HUES64 (cell line): ENCODE measurements around the gene APP.

Experiments
- H3K27ac ChIP-seq: 2 replicates; pipeline ENCODE4 v1.7.0; 2013; ENCODE audit warnings: low read depth, low read length, inconsistent platforms
- H3K27me3 ChIP-seq: 2 replicates; pipeline ENCODE4 v1.6.1; 2013; ENCODE audit warnings: mild to moderate bottlenecking, low read length; ENCODE audit not compliant: insufficient read depth
- H3K36me3 ChIP-seq: 2 replicates; pipeline ENCODE4 v1.6.1; 2013; ENCODE audit warnings: mild to moderate bottlenecking, low read length; ENCODE audit not compliant: insufficient read depth
- H3K4me1 ChIP-seq: 2 replicates; pipeline ENCODE4 v1.6.1; 2013; ENCODE audit warnings: mild to moderate bottlenecking, low read length, moderate library complexity; ENCODE audit not compliant: insufficient read depth
- H3K4me3 ChIP-seq: 2 replicates; pipeline ENCODE4 v1.5.1; 2013; ENCODE audit warnings: mild to moderate bottlenecking, low read length, moderate library complexity
- H3K9ac ChIP-seq: 2 replicates; pipeline ENCODE4 v1.6.1; 2013; ENCODE audit warnings: mild to moderate bottlenecking, low read depth, low read length
- H3K9me3 ChIP-seq: 2 replicates; pipeline ENCODE4 v1.6.1; 2013; ENCODE audit warnings: low read depth, low read length; ENCODE audit not compliant: insufficient read depth
- WGBS: fragments of 150-250, 120-280 bp; methylation state at CpG from one replicate; pipeline ENCODE4 v1.1.7; 2013; ENCODE audit warnings: missing lambda C conversion rate; 5-methylcytosine and 5-hydroxymethylcytosine counted together

The APP gene

DNA sequence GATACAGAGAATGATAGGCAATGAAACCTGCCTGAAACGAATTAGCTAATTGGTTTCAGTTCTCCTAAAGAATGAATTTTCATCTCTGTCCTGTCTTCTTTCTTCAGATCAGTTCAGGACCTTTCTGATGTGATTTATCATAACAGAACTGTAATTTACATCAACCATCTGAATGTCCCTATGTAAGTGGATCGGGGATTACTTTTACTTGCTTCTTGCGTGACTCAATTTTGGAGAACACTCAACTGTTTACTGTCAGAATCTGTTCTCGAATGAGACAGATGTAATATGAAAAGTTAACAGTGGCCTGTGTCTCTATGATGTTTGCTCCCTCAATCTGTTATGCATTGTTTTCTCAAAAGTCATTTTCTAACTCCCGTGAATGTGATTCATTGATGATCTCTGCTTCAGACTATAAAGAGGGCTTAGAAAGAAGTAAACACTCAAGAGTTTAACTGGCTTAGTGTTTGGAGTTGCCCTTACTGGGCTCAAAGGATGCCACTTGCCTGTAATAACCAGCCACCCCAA lies 324.8 kb downstream of the APP start:
- WGBS = 93% methylated on average over 5 of the region's 5 CpGs
- H3K9me3 ChIP-seq = peaks cover 3% of the 10 kb centered on the region; the same call in 1 of the 2 replicates
- no peak overlapping the region for H3K9ac ChIP-seq
- H3K36me3 ChIP-seq = no peaks in the 10 kb centered on the region
- H3K27me3 ChIP-seq = no peaks in the 10 kb centered on the region
- H3K27ac ChIP-seq = no peak overlapping the region
- H3K4me1 ChIP-seq = no peaks in the 10 kb centered on the region
- no peak overlapping the region for H3K4me3 ChIP-seq

DNA sequence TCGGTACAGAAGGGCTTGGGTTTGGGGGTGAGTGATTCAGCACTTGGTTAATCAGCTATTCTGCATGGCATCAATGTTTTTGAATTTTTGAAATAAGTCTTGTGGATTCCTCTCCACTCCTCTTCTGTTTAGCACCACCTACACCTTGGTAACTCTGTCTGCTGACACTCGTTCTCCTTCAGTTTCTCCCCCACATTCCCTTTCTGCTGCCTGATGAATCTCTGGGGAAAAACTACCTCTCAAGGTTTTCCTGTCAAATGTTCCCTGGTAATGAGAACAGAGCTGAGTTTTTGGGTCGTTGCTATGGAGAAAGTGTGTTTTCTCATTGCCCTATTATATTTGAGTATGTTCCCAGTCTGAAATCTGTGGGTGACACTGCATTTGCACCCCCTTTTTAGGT lies 327.6 kb downstream of the APP start:
- Histone ChIP-seq H3K27ac (no peak overlapping the region), H3K9ac (no peak overlapping the region), H3K9me3 (peaks cover 3% of the 10 kb centered on the region; the same call in 1 of the 2 replicates), H3K36me3 (no peaks in the 10 kb centered on the region), H3K27me3 (no peaks in the 10 kb centered on the region), H3K4me3 (no peak overlapping the region), H3K4me1 (no peaks in the 10 kb centered on the region)
- WGBS = 86% methylated on average over 3 of the region's 3 CpGs

DNA sequence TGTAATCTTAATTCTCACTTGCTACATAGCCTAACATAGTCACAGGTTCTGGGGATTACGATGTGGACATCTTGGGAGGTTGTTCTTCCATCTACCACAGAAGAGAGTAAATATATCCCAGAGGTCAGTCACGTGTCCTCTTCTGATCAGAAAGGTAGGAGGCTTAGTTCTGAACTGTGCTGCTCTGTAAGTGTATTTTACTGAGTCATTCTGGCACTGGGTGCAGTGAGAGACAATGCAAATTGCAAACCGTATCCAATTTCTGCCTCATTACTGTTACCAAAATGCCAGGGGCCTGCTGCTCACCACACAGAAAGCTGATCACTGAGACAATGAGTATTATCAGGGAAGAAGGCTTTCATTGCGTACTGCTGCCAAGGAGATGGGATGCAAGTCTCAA lies 331.8 kb downstream of the APP start:
- Histone ChIP-seq H3K27ac (no peak overlapping the region), H3K4me3 (no peak overlapping the region), H3K4me1 (no peaks in the 10 kb centered on the region), H3K9me3 (peaks cover 5% of the 10 kb centered on the region; the same call in 1 of the 2 replicates), H3K36me3 (no peaks in the 10 kb centered on the region), H3K9ac (no peak overlapping the region), H3K27me3 (no peaks in the 10 kb centered on the region)
- 89% methylated on average over 3 of the region's 4 CpGs for WGBS

DNA sequence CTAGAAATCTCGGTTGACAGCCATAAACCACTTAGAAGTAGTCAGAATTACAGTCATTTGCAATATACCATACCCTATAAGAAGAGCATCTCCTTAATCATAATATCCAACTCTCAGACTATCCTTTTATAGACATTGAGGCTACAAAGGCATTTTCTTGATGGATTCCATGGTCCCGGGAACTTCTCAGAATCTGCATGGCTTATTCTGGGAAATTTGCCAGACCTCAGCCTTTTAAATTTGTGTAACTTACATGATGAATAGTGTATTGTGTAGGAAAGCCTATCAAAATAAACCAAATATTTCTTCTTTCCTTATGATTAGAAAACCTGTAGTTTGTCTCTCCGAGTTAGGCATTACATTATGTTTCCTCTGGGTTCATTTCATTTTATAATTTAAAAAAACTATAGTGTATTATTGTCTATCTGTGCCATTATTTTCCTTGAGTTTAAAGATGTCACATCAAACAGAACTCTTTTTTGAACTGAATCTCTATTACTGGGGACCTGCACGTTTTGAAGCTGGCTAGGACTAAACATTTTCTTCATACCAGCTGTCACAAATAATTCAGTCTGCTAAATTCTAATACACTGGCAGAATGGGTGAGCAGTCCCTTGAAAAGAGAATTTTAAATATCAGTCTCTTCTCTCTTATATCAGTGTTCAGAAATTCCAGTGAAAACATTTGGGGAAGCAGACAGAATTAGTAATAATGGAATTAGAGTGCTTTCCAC lies 332.9 kb downstream of the APP start:
- Histone ChIP-seq H3K27ac (no peak overlapping the region), H3K9me3 (peaks cover 5% of the 10 kb centered on the region; the same call in 1 of the 2 replicates), H3K4me1 (no peaks in the 10 kb centered on the region), H3K9ac (no peak overlapping the region), H3K4me3 (no peak overlapping the region), H3K27me3 (no peaks in the 10 kb centered on the region), H3K36me3 (no peaks in the 10 kb centered on the region)
- WGBS = 87% methylated on average over 3 of the region's 4 CpGs

DNA sequence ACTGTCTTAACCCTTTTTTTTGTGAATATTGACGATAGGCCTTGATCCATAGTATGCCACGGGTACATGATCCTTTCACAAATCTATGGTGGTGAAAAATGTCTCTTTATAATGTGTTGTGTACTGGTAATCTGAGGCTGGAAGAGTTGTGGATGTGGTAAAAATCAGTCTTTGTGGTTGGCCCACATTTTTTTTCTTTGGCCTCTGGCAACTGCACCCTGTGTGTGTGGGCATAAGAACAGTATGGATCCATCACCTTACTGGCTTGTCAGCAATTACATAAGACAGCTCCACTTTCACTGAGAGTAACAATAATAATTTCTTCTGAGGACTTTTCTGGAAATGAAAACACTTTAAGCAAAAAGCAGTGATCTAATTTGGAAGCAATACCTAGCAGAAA lies 334.2 kb downstream of the APP start:
- H3K27ac ChIP-seq = no peak overlapping the region
- no peaks in the 10 kb centered on the region for H3K27me3 ChIP-seq
- WGBS = 91% methylated on average over 2 of the region's 2 CpGs
- no peaks in the 10 kb centered on the region for H3K36me3 ChIP-seq
- H3K4me1 ChIP-seq = no peaks in the 10 kb centered on the region
- H3K9ac ChIP-seq = no peak overlapping the region
- H3K4me3 ChIP-seq = no peak overlapping the region
- peaks cover 5% of the 10 kb centered on the region; the same call in 1 of the 2 replicates for H3K9me3 ChIP-seq

DNA sequence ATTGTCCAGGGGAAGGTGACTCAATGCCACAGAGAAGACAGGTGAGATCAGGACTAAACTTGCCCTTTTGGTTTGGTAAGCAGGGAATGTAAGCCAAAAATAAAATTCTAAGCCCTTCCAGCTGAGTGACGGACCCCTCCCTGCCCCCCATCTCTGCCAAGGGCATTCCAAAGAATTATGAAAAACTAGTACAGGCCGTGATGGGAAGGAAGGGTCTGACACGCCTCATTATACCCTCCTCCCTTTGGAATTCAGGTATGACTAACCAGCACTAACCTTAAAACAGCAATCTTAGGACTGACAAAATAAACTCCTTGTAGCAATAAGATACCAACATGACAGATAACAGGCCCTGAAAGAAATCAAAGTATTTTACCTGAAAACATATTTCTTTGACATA lies 336.2 kb downstream of the APP start:
- H3K9me3 ChIP-seq = peaks cover 5% of the 10 kb centered on the region; the same call in 1 of the 2 replicates
- no peak overlapping the region for H3K4me3 ChIP-seq
- no peaks in the 10 kb centered on the region for H3K27me3 ChIP-seq
- no peak overlapping the region for H3K9ac ChIP-seq
- WGBS = 92% methylated on average over 3 of the region's 3 CpGs
- H3K4me1 ChIP-seq = no peaks in the 10 kb centered on the region
- H3K27ac ChIP-seq = no peak overlapping the region
- H3K36me3 ChIP-seq = no peaks in the 10 kb centered on the region

DNA sequence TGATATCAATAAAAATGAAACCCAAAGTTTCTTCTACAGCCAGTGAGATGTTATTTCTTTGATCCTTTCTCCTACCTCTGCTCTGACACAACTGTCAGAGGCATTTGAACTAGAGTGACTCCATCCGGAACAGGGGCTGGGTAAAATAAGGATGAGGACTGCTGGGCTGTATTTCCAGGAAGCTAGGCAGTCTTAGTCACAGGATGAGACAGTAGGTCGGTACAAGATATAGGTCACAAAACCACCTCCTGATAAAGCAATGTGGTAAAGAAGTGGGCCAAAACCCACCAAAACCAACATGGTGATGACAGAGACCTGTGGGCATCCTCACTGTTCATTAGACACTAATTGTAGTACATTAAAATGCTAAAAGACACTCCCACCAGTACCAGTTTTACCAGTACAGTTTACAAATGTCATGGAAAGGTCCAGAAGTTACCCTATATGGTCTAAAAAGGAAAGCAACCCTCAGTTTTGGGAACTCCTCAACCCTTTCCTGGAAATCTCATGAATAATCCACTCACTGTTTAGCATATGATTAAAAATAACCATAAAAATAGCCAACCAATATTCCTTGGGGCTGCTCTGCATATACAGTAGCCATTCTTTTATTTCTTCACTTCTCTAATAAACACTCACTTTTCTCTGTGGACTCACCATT lies 339.1 kb downstream of the APP start:
- no peak overlapping the region for H3K27ac ChIP-seq
- WGBS = 92% methylated on average over 2 of the region's 2 CpGs
- no peak overlapping the region for H3K9ac ChIP-seq
- no peaks in the 10 kb centered on the region for H3K27me3 ChIP-seq
- H3K36me3 ChIP-seq = no peaks in the 10 kb centered on the region
- H3K9me3 ChIP-seq = 0 out of 2 replicates have a peak, but pooled peaks cover 2% of the 10 kb centered on the region
- H3K4me1 ChIP-seq = no peaks in the 10 kb centered on the region
- no peak overlapping the region for H3K4me3 ChIP-seq
